GM21381 (cell line): ENCODE results near the gene ARL11.
"Not testable (repeated sequence)": the region's sequence is repeated elsewhere in the genome, so short reads cannot be mapped to it uniquely, and the experiment has no call there.

Experiments
- ATAC-seq: cut with Tn5 transposase; IDR thresholded peaks from one replicate; pipeline ENCODE4 v1.9.1; 2021; ENCODE audit warnings: mild to moderate bottlenecking, moderate library complexity; ENCODE audit not compliant: unreplicated experiment

ARL11 gene

GRCh38 chr13:49627831-49628652, at the start of gene ARL11:
ARL11 (plus strand) TSS chr13:49628507; CDS start chr13:49630448, 1,941 bp downstream.
- ATAC-seq, result peak; percentile 97

DNA sequence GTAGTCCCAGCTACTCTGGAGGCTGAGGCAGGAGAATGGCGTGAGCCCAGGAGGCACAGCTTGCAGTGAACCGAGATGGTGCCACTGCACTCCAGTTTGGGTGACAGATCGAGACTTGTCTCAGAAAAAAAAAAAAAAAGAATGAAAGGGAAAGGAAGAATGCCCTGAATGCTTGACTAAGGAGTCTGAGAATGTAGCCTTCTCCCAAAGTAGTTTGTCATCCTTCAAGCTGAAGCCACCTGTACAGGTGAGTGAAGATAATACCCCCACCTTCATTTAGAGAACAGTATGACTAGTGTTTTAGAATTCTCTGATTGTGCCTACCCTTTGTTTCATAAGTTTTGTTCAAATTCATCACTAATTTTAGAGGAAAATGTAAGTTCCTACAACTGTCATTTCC, 48.8 kb upstream of the ARL11 start:
- ATAC-seq, result no peak

DNA sequence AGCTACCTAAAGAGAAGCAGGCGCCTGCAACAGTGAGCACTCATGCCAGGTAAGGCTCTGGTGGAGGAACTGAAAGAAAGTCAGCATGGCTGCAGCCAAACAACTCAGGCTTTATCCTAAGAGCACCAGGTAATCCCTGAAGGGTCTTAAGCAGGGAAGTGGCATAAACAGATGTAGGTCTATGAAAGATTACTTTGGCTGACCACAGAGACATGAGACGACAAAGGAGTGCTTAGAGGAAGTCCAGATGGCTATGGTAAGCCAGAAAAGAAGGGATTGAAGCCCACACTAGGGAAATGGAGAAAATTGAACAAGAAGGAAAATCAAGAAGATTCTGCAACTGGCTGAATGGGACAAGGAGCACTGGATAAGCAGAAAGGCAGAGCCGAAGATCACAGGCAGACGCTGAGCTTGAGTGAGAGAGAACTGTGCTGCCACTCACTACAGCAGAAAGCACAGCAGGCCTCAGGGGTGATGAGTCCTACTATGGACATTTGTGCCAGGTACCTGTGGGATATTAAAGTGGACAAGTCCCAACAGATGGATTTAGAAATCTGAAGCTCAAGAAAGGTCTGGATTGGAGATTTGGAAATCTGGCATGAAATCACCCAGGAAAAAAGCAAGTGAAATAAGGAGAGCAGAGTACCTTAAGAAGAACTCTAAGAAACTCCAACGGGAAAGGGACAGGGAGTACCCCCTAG, 47.2 kb upstream of the ARL11 start:
- ATAC-seq, result no peak

DNA sequence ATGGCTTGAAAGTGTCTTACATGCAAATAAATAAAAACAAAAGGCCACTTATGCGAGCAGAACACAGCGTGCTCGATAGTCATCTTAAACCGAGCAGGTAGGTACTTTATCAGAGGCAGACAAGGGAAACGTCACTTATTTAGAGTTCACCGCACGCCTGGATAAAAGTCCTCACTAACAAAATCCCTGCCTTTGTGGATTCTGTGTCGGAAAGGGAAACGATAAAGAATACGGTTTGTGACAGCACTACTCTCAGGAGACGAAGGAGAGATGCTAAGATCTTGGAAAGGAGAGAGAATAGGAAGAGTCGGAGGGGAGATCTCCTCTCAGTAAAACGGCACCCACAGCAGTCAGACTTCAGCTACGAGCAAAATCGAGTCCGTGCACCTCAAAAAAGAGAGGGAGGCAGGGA, 43.5 kb upstream of the ARL11 start:
- ATAC-seq, result peak; percentile 5

GRCh38 chr13:49585220-49586157, 42.8 kb upstream of the ARL11 start, which contains the start of gene RCBTB1:
RCBTB1 (minus strand) TSS chr13:49585558; CDS start chr13:49567279, 18,279 bp downstream.
- peak; percentile 91 for ATAC-seq

DNA sequence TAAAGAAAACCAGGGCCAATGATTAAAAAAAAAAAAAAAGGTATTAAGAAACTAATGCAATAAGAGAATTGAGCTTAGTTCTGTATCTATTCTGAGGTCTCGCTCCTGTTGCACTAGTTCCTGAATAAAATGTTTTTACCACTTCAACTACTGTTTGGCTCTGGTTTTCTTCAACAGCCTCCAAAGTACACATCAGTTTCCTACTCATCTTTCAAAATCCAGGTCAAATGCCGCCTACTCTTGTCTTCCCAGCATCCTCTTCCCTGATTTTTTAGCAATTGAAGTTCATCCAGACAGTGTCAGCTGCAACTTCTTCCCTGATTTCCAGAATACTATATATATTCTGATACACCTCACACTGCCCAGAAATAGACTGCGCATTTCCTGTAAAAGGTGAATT, 41.6 kb upstream of the ARL11 start:
- no peak for ATAC-seq

DNA sequence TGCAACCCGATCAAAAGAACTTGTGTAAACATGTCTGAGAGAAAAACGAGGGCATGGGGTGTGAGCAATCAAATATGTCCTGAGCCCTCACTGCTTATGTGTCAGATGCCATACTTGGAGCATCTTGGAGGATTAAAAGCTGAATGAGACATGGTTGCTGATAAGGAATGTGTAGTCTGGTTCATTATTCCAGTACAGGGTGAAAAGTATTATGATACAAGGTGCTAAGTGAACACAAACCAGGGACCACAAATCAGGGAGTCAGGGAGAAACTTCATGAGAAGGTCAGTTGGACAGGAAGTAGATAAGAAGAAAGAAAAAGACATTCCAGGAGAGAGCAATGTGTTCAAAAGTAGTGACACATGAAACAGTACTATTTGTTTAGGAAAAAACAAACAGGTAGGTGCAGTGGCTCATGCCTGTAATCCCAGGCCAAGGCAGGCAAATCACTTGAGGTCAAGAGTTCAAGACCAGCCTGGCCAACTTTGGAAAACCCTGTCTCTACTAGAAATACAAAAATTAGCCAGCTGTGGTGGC, 40.9 kb upstream of the ARL11 start:
- ATAC-seq, result no peak

GRCh38 chr13:49590714-49591113, 37.6 kb upstream of the ARL11 start:
- not testable (repeated sequence) for ATAC-seq

- not testable (repeated sequence) for ATAC-seq
Measured at GRCh38 chr13:49593876-49594275, 34.4 kb upstream of the ARL11 start.

DNA sequence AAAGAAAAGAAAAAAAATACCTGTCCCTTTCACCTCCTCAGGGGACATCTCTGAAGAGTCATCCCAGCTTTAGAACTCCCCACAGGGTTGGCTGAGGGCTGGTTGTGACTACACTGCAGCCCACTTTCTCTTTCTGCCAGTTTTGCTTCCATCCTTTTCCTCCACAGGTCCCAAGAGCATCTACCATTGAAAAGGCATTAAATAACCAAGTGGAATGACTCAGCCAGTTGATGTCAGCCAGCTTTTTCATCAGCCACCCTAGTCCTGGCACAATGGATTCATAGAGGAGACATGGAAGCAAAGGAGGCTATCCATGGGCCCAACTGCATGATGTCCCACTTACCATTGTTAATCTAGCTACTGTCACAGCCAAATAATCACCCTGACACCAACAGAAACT, 33.7 kb upstream of the ARL11 start:
- no peak for ATAC-seq

- no peak for ATAC-seq
Measured at GRCh38 chr13:49596221-49596620, 32.1 kb upstream of the ARL11 start.

DNA sequence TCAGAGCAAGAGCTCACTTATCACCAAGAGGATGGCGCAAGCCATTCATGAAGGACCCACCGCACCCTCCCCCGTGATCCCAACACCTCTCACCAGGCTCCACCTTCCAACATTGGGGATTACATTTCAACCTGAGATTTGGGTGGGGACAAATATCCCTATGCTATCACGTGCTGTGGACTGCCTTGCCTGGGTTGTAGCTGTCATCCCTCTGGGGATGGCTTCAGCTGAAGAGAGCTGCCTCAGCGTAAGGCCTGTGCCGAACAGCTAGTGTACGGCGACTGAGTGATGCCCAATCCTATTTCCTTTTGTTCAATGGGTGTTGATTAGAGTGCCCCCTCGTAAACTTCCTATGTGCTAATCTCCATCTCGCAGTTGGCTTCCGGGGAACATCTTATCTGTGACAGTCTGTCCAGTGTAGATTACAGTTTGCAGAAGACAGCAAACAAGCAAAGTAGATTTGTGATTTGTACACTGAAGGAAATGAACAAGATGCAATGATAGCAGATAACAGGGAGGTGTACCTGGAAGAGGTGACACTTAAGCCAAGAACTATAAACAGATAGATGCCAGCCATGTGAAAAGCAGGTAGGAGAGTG, 31.2 kb upstream of the ARL11 start:
- no peak for ATAC-seq

DNA sequence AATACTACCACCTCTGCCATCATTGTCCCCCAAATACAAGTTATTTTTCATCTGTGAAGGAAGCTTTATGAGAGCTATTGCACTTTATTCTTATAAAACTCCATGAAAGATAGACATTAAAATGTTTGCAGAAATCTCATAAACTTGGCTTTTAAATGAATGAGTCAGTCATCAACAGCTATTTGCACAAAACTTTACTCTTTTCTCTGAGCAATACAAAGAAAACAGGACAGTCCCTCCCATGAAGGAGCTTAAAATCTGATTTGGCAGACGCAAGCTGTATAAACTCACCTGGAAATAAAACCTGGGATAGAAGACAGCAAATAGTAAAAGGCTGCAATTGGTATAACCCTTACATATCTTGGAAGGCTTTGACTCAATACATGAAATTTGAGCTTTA, 26.3 kb upstream of the ARL11 start:
- no peak for ATAC-seq

DNA sequence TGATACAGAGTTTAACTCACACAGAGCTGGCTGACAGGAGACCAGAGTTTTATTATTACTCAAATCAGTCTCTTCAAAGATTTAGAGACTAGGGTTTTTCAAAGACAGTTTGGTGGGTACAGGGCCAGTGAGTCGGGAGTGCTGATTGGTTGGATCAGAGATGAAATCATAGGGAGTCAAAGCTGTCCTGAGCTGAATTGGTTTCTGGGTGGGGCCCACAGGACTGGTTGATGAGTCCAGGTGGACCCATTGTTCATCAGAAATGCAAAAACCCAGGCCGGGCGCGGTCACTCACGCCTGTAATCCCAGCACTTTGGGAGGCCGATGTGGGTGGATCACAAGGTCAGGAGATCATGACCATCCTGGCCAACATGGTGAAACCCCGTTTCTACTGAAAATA, 25.7 kb upstream of the ARL11 start:
- not testable (repeated sequence) for ATAC-seq

GRCh38 chr13:49604570-49604969, 23.7 kb upstream of the ARL11 start:
- ATAC-seq, result no peak

DNA sequence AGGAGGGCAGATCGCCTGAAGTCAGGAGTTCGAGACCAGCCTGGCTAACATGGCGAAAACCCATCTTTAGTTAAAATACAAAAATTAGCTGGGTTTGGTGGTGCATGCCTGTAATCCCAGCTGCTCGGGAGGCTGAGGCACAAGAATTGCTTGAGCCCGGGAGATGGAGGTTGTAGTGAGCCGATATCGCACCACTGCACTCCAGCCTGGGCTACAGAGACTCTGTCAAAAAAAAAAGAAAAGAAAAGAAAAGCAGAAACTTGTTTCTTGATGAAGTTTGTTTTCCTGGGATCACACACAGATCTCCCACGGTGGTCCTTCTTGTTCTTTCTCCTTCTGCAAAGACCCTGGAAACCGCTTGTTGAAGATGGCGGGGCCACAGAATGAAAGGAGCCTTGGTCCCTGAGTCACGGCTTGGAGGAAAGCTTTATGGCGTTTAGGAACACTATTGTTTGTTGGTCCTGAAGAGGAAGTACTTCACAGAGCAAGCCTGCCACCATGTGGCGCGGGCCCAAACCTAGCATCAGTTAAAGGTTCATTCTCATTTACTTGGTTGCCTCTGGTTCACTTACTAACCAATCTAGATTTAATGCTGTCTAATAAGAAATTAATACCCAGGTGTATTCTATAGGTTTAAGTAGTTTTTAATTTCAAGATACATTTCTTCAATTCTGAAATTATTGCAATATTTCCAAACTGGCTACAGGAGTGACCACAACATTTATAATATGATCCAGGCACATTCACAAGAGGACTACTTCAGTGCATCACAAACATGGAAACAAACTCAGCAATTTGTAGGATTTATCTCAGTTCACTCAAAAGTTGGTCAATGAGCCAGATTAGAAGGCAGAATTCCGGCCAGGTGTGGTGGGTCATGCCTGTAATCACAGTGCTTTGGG, 21.3 kb upstream of the ARL11 start:
- peak; percentile 92 for ATAC-seq

DNA sequence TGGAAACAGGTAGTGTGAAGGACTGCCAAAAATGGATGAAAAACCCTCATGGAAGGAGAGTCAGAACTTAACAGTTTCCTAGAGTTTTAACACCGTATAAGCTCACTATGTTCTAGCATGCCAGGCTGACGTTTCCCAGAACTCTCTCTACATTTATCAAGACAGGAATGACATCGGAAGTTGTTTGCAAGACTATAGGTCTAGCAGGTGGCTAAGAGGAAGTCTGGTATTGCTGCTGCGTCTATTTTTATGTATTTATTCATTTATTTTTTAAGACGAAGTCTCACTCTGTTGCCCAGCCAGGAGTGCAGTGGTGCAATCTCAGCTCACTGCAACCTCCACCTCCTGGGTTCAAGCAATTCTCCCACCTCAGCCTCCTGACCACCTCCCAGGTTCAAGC, 20.5 kb upstream of the ARL11 start:
- no peak for ATAC-seq

DNA sequence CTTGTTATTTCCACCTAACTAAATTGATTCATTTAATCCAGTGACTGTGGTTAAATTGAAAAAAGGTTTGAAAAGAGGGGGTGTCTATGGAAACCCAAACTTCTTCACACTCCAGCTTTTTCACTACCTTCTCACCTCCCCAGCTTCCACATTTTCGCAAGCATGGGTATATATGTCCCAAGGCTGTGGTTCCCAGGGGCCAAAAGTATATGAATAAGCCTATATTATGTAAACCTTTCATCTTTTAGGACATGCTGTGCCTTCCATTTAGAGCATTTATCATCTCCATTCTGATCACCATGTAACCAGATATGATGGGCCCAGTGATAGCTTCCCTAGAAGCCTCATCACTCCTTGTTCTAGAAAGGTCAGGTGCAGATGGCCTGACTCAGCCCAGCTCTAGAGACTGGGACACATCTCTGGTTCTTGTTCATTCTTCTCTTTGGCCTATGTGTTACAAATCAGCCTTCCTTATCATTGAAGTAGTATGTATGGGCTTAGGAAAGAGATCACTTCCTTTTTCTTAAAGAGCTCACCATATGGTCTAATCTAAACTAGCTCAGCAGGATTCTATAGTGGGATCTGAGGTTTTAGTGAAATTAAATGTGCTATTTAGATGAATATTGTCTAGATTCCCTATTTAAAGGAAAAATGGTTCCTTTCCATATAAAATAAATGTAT, 19.5 kb upstream of the ARL11 start:
- ATAC-seq, result no peak

DNA sequence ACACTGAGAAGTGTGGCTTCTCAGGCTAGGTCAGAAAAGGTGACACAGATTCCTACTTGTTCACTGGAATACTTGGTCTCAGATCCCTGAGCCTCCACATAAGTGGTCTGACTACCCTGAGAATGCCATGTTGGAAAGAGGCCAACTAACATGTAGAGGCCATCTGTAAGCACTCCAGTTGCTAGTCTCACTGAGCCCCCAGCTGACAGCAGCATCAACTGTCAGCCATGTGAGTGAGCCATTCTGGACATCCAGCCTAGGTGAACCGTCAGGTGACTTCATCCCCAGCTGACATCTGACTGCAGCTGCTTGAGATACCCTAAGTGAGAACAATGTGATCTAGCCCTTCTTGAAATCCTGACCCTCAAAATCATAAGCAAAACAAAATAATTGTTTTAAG, 18.1 kb upstream of the ARL11 start:
- no peak for ATAC-seq
